BJ (cell line): ENCODE results near the gene HS3ST2. TPM values are rescaled to one million over a fixed set of nuclear protein-coding genes. Genes with fewer than 3 reads are reported as not detected.

Experiments
- CTCF ChIA-PET: fragments of 350-600 bp; formaldehyde crosslinking; extraction: SDS; loops from one replicate; lab custom pipeline; 2021; ENCODE audit warnings: antibody characterized with exemption, inconsistent platforms; lab: Yijun Ruan, JAX
- POLR2A ChIA-PET: fragments of 300-600 bp; sonication (Branson Sonifier 250); formaldehyde crosslinking; extraction: SDS; loops from one replicate; lab custom pipeline; 2021; ENCODE audit warnings: antibody characterized with exemption; lab: Charles Lee
- DNase-seq: peaks from one replicate; pipeline ENCODE4 v3.0.0-alpha.2; 2011; ENCODE audit warnings: low read depth
- H3K27me3 ChIP-seq: 2 replicates; pipeline ENCODE4 v1.6.0; 2011; ENCODE audit warnings: low read length; ENCODE audit not compliant: control insufficient read depth, insufficient read depth
- H3K36me3 ChIP-seq: 2 replicates; pipeline ENCODE4 v1.5.1; 2011; ENCODE audit warnings: low read length; ENCODE audit not compliant: control insufficient read depth, insufficient read depth
- H3K4me3 ChIP-seq: 2 replicates; pipeline ENCODE4 v1.5.1; 2011; ENCODE audit warnings: low read depth, mild to moderate bottlenecking, control low read depth, low read length
- CTCF ChIP-seq: IDR thresholded peaks from 2 replicates; pipeline ENCODE4 v1.5.1; 2011; ENCODE audit warnings: low read depth, mild to moderate bottlenecking, control low read depth, inconsistent platforms, low read length, moderate library complexity; ENCODE audit not compliant: insufficient read depth
- polyA plus RNA-seq: library from polyadenylated mRNA; depleted of rRNA; stranded (reverse); fragments of >200 nt; gene quantifications from 2 replicates; pipeline ENCODE4 v1.2.3, GENCODE V29; 2011

The HS3ST2 gene
- polyA plus RNA-seq, 1 experiment = not detected

- TF ChIP-seq CTCF = no peak
- Histone ChIP-seq H3K27me3 (no peaks in the 10 kb centered on the region), H3K4me3 (no peak overlapping the region), H3K36me3 (no peaks in the 10 kb centered on the region)
- ChIA-PET CTCF (interaction anchor here (0.6 to 0.9 kb wide), 2 partner anchors 26 to 258 kb away, joined by 3 read pairs; no protein-coding TSS in a partner anchor), POLR2A (no interaction called here)
- no peak for DNase-seq
Measured at GRCh38 chr16:22924492-22924891, 110.5 kb downstream of the HS3ST2 start.

- Histone ChIP-seq H3K36me3 (no peaks in the 10 kb centered on the region), H3K27me3 (no peaks in the 10 kb centered on the region), H3K4me3 (no peak overlapping the region)
- DNase-seq = no peak
- POLR2A ChIA-PET = interaction anchor here (0.6 kb wide), 1 partner anchor 305 kb away, joined by 3 read pairs; no protein-coding TSS in a partner anchor
- no peak for TF ChIP-seq CTCF
- CTCF ChIA-PET = no interaction called here
Measured at GRCh38 chr16:22926105-22926751, 112.3 kb downstream of the HS3ST2 start.

- H3K27me3 ChIP-seq = no peaks in the 10 kb centered on the region
- H3K4me3 ChIP-seq = no peak overlapping the region
- ChIA-PET POLR2A (interaction anchor here (0.6 kb wide), 1 partner anchor 271 kb away, joined by 4 read pairs; no protein-coding TSS in a partner anchor), CTCF (no interaction called here)
- no peak for TF ChIP-seq CTCF
- H3K36me3 ChIP-seq = no peaks in the 10 kb centered on the region
- DNase-seq = no peak
Measured at GRCh38 chr16:22927306-22927705, 113.3 kb downstream of the HS3ST2 start.

- no peak for TF ChIP-seq CTCF
- 0 out of 2 replicates have a peak, but pooled peaks cover 3% of the 10 kb centered on the region for H3K27me3 ChIP-seq
- ChIA-PET POLR2A (no interaction called here), CTCF (no interaction called here)
- no peak overlapping the region for H3K4me3 ChIP-seq
- H3K36me3 ChIP-seq = no peaks in the 10 kb centered on the region
- no peak for DNase-seq
Measured at GRCh38 chr16:22928882-22929435, 115.0 kb downstream of the HS3ST2 start.

- Histone ChIP-seq H3K27me3 (0 out of 2 replicates have a peak, but pooled peaks cover 3% of the 10 kb centered on the region), H3K4me3 (no peak overlapping the region), H3K36me3 (no peaks in the 10 kb centered on the region)
- DNase-seq = no peak
- CTCF ChIA-PET = no interaction called here
- POLR2A ChIA-PET = no interaction called here
- no peak for TF ChIP-seq CTCF
Measured at GRCh38 chr16:22929461-22929860, 115.5 kb downstream of the HS3ST2 start.
